Stomach (tissue), 9 donors: ENCODE results near the gene EFNA1. TPM values are rescaled to one million over a fixed set of nuclear protein-coding genes. Genes with fewer than 3 reads are reported as not detected.

Experiments
- DNase-seq, 2 donors: peaks; one replicate each; pipeline versions ENCODE4 v3.0.0 to v3.0.0-alpha.2; 2013 to 2019
- H3K27ac ChIP-seq, 5 donors: fragments of 200-600 bp in 4 of 5; sonication (generic) in 4 of 5; one replicate each; pipeline ENCODE4 v1.5.1; 2013 to 2019; ENCODE audit warnings: mild to moderate bottlenecking in 1 of 5, moderate library complexity in 1 of 5
- H3K27me3 ChIP-seq, 3 donors: fragments of 200-600 bp; sonication (generic); one replicate each; pipeline ENCODE4 v1.5.1; 2017 to 2019; ENCODE audit warnings: mixed run types in 1 of 3
- H3K36me3 ChIP-seq, 4 donors: fragments of 200-600 bp; sonication (generic); 1 replicate in 3 of 4; 2 replicates in 1 of 4; pipeline ENCODE4 v1.5.1; 2016 to 2019
- H3K4me1 ChIP-seq, 4 donors: fragments of 200-600 bp; sonication (generic); one replicate each; pipeline ENCODE4 v1.5.1; 2016 to 2019
- H3K4me3 ChIP-seq, 4 donors: fragments of 200-600 bp; sonication (generic) in 3 of 4; one replicate each; pipeline ENCODE4 v1.5.1; 2016 to 2019; ENCODE audit warnings: mild to moderate bottlenecking in 1 of 4
- H3K9me3 ChIP-seq, 4 donors: fragments of 200-600 bp; sonication (generic); one replicate each; pipeline ENCODE4 v1.5.1; 2016 to 2019
- EP300 ChIP-seq: sonication (generic); formaldehyde crosslinking; IDR thresholded peaks from one replicate; pipeline ENCODE4 v1.6.1; 2017; ENCODE audit warnings: antibody characterized with exemption
- POLR2A ChIP-seq, 4 donors: fragments of 450-650 bp; IDR thresholded peaks; one replicate each; pipeline ENCODE4 v1.6.1; 2016; ENCODE audit warnings: antibody characterized with exemption in 4 of 4, control low read depth in 2 of 4, mild to moderate bottlenecking in 1 of 4, moderate library complexity in 1 of 4
- POLR2AphosphoS5 ChIP-seq, 3 donors: sonication (generic); formaldehyde crosslinking; IDR thresholded peaks; one replicate each; pipeline ENCODE4 v1.6.1; 2016; ENCODE audit warnings: antibody characterized with exemption in 3 of 3
- WGBS, 5 donors: extraction: QIAGEN DNeasy Blood & Tissue Kit in 3 of 5; methylation state at CpG; one replicate each; pipeline versions ENCODE4 v1.1.5 to v1.1.7; 2013 to 2018; 5-methylcytosine and 5-hydroxymethylcytosine counted together
- intact Hi-C: fragments of 100-400 bp; cut with DNase I; formaldehyde crosslinking; loops from one replicate; pipeline ENCODE4 v1.15.1; 2023; ENCODE audit warnings: low total_unique reads
- polyA plus RNA-seq, 3 donors: library from polyadenylated mRNA; stranded (reverse); fragments of 200-250 nt; gene quantifications; one replicate each; pipeline ENCODE4 v1.2.3, GENCODE V29; 2013
- total RNA-seq, 5 donors: library from RNA; depleted of rRNA; stranded (reverse); fragments of >200 nt; gene quantifications; one replicate each; pipeline versions ENCODE4 v1.1.0 to v1.2.3, GENCODE V29; 2014 to 2016
- TF ChIP-seq, protein P1 (sequence below), 7 experiments: fragments of 450-650 bp in 4 of 7; fragments of 200-600 bp in 3 of 7; sonication (generic) in 3 of 7; IDR thresholded peaks; one replicate each; pipeline ENCODE4 v1.5.1; 2016 to 2019; ENCODE audit warnings: antibody characterized with exemption in 7 of 7, control low read depth in 2 of 7, mild to moderate bottlenecking in 1 of 7
- donor health status: healthy with polysubstance abuse.
- donor health status: Bipolar disorder and iron deficiency.
- donor health status: healthy.

EFNA1 gene
- total and polyA plus RNA-seq, 8 donors = 12.2 to 75.3 (median 36.5) TPM

DNA sequence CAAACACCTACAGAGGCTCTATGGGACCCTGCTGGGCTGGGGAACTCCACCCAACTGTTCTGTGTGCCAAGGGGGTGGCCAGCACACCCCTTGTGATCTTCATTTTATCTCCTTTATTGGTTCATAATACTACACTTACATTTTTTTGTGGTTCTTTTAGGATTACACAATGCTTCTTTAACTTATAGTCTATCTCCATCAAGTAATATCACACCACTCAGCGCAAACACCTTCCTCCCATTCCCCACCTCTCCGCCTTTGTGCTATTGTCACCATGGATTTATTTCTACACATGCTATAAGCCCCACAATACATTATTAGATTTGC lies 33.1 kb upstream of the EFNA1 start:
- no peak for TF ChIP-seq POLR2A (IDR thresholded peaks at IDR 0.05)
- TF ChIP-seq POLR2AphosphoS5 (IDR thresholded peaks at IDR 0.05) = no peak
- TF ChIP-seq EP300 = no peak
- TF ChIP-seq, protein P1, sequence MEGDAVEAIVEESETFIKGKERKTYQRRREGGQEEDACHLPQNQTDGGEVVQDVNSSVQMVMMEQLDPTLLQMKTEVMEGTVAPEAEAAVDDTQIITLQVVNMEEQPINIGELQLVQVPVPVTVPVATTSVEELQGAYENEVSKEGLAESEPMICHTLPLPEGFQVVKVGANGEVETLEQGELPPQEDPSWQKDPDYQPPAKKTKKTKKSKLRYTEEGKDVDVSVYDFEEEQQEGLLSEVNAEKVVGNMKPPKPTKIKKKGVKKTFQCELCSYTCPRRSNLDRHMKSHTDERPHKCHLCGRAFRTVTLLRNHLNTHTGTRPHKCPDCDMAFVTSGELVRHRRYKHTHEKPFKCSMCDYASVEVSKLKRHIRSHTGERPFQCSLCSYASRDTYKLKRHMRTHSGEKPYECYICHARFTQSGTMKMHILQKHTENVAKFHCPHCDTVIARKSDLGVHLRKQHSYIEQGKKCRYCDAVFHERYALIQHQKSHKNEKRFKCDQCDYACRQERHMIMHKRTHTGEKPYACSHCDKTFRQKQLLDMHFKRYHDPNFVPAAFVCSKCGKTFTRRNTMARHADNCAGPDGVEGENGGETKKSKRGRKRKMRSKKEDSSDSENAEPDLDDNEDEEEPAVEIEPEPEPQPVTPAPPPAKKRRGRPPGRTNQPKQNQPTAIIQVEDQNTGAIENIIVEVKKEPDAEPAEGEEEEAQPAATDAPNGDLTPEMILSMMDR (IDR thresholded peaks at IDR 0.05) = no peak
- H3K9me3 ChIP-seq = no peaks in the 10 kb centered on the region
- H3K4me3 ChIP-seq = no peak overlapping the region
- no peaks in the 10 kb centered on the region for H3K36me3 ChIP-seq
- 47 to 76% (median 62%) methylated on average over 2 of the region's 2 CpGs for WGBS, 5 donors
- peaks cover 15 to 25% (median 21%) of the 10 kb centered on the region in 4 donors for H3K4me1 ChIP-seq
- peak overlapping the region in 3 of 5 donors; percentile 17 to 46 (median 44) for H3K27ac ChIP-seq
- no peaks in the 10 kb centered on the region for H3K27me3 ChIP-seq
- intact Hi-C loops = loop anchor here (5.0 kb wide), 1 partner anchor 73 kb away; no protein-coding TSS in a partner anchor
- no peak for DNase-seq

- TF ChIP-seq, protein P1 (IDR thresholded peaks at IDR 0.05) = no peak
- H3K36me3 ChIP-seq = no peaks in the 10 kb centered on the region
Observed at GRCh38 chr1:155099331-155099730, 28.3 kb upstream of the EFNA1 start.

GRCh38 chr1:155103325-155103724 lies 24.4 kb upstream of the EFNA1 start:
- peaks cover 5 to 30% (median 9%) of the 10 kb centered on the region in 4 donors for H3K4me1 ChIP-seq
- WGBS, 5 donors = 73 to 92% (median 87%) methylated on average over 9 of the region's 9 CpGs
- H3K27ac ChIP-seq = no peak overlapping the region
- TF ChIP-seq POLR2AphosphoS5 (IDR thresholded peaks at IDR 0.05) = no peak
- TF ChIP-seq POLR2A (IDR thresholded peaks at IDR 0.05) = no peak
- TF ChIP-seq, protein P1 (IDR thresholded peaks at IDR 0.05) = no peak
- no peak for TF ChIP-seq EP300
- H3K27me3 ChIP-seq = no peaks in the 10 kb centered on the region
- no peaks in the 10 kb centered on the region for H3K36me3 ChIP-seq
- no peaks in the 10 kb centered on the region for H3K9me3 ChIP-seq
- DNase-seq = no peak
- intact Hi-C loops = no loop called here
- H3K4me3 ChIP-seq = no peak overlapping the region

More at GRCh38 chr1:155099331-155099730, 28.3 kb upstream of the EFNA1 start:
- no peaks in the 10 kb centered on the region for H3K27me3 ChIP-seq
- H3K27ac ChIP-seq = no peak overlapping the region
- 80 to 89% (median 85%) methylated on average over 7 of the region's 7 CpGs for WGBS, 5 donors
- no peaks in the 10 kb centered on the region for H3K9me3 ChIP-seq
- intact Hi-C loops = no loop called here
- H3K4me1 ChIP-seq = peaks cover 0 to 17% (median 2%) of the 10 kb centered on the region in 4 donors
- H3K4me3 ChIP-seq = no peak overlapping the region
- no peak for DNase-seq

- intact Hi-C loops = no loop called here
- Histone ChIP-seq H3K9me3 (no peaks in the 10 kb centered on the region), H3K27ac (peak overlapping the region; percentile 48 to 74 (median 68)), H3K27me3 (no peaks in the 10 kb centered on the region), H3K4me3 (no peak overlapping the region), H3K4me1 (peaks cover 5 to 30% (median 9%) of the 10 kb centered on the region in 4 donors), H3K36me3 (no peaks in the 10 kb centered on the region)
- WGBS, 5 donors = 44 to 64% (median 57%) methylated on average over 7 of the region's 7 CpGs
- TF ChIP-seq POLR2A (IDR thresholded peaks at IDR 0.05) (no peak), EP300 (no peak), POLR2AphosphoS5 (IDR thresholded peaks at IDR 0.05) (no peak)
- TF ChIP-seq, protein P1 (IDR thresholded peaks at IDR 0.05) = no peak
- no peak for DNase-seq
Observed at GRCh38 chr1:155104605-155105534, 22.8 kb upstream of the EFNA1 start.
